Neural cell (in vitro differentiated cells): ENCODE data around the gene NHLH1. TPM values are rescaled to one million over a fixed set of nuclear protein-coding genes. Genes with fewer than 3 reads are reported as not detected.

Experiments
- H2AFZ ChIP-seq: fragments of 200-600, 300-800 bp; sonication (generic), shearing (Covaris generic); 2 replicates; pipeline ENCODE4 v1.6.0; 2014; ENCODE audit warnings: low read depth, mild to moderate bottlenecking, antibody characterized with exemption, low read length, moderate library complexity
- H3F3A ChIP-seq: fragments of 200-600 bp; shearing (Covaris generic); 2 replicates; pipeline ENCODE4 v1.6.1; 2016; ENCODE audit warnings: mild to moderate bottlenecking, moderate library complexity, mixed read lengths, antibody characterized with exemption, low read length; ENCODE audit not compliant: insufficient read depth, poor library complexity, severe bottlenecking
- H3K27ac ChIP-seq: fragments of 200-600, 300-800 bp; sonication (generic), shearing (Covaris generic); 2 replicates; pipeline ENCODE4 v1.5.1; 2014; ENCODE audit warnings: mild to moderate bottlenecking, low read length, moderate library complexity
- H3K27me3 ChIP-seq: fragments of 300-800, 200-600 bp; sonication (generic), shearing (Covaris generic); 2 replicates; pipeline ENCODE4 v1.6.0; 2014; ENCODE audit warnings: mild to moderate bottlenecking, low read depth, low read length, moderate library complexity; ENCODE audit not compliant: insufficient read depth
- H3K36me3 ChIP-seq: fragments of 300-800, 200-600 bp; sonication (generic), shearing (Covaris generic); 2 replicates; pipeline ENCODE4 v1.5.1; 2014; ENCODE audit warnings: mild to moderate bottlenecking, antibody characterized with exemption, low read length, moderate library complexity; ENCODE audit not compliant: insufficient read depth
- H3K4me2 ChIP-seq: fragments of 300-800, 200-600 bp; sonication (generic), shearing (Covaris generic); 2 replicates; pipeline ENCODE4 v1.6.0; 2014; ENCODE audit warnings: mild to moderate bottlenecking, low read length
- H3K4me3 ChIP-seq: fragments of 300-800, 200-600 bp; sonication (generic), shearing (Covaris generic); 2 replicates; pipeline ENCODE4 v1.5.1; 2014; ENCODE audit warnings: mild to moderate bottlenecking, low read length, moderate library complexity
- H3K79me2 ChIP-seq: fragments of 200-600 bp; shearing (Covaris generic); replicated peaks from 2 replicates; pipeline ENCODE4 v1.6.0; 2014; ENCODE audit warnings: mild to moderate bottlenecking, low read length, moderate library complexity; ENCODE audit not compliant: insufficient read depth
- H3K9ac ChIP-seq: fragments of 300-800, 200-600 bp; sonication (generic), shearing (Covaris generic); 2 replicates; pipeline ENCODE4 v1.6.1; 2016; ENCODE audit warnings: mild to moderate bottlenecking, low read length, mixed read lengths
- H3K9me2 ChIP-seq: fragments of 200-600 bp; shearing (Covaris generic); 2 replicates; pipeline ENCODE4 v1.6.1; 2016; ENCODE audit warnings: mild to moderate bottlenecking, low read length, mixed read lengths; ENCODE audit not compliant: insufficient read depth
- H3K9me3 ChIP-seq: fragments of 200-600, 300-800 bp; sonication (generic), shearing (Covaris generic); 2 replicates; pipeline ENCODE4 v1.6.1; 2016; ENCODE audit warnings: mild to moderate bottlenecking, mixed run types, low read length, moderate library complexity, mixed read lengths
- H4K20me1 ChIP-seq: fragments of 200-600 bp; shearing (Covaris generic); 2 replicates; pipeline ENCODE4 v1.6.1; 2016; ENCODE audit warnings: mild to moderate bottlenecking, mixed run types; ENCODE audit not compliant: insufficient read depth
- EP300 ChIP-seq: fragments of 450-650 bp; conservative IDR thresholded peaks from 2 replicates; pipeline ENCODE4 v1.6.1; 2014; ENCODE audit warnings: antibody characterized with exemption, mild to moderate bottlenecking, moderate library complexity; ENCODE audit not compliant: poor library complexity, severe bottlenecking
- EZH2 ChIP-seq: fragments of 200-600, 300-800 bp; shearing (Covaris generic), sonication (generic); IDR thresholded peaks from 2 replicates; pipeline ENCODE4 v1.6.1; 2014; ENCODE audit warnings: antibody characterized with exemption, low read length, borderline replicate concordance, mild to moderate bottlenecking; ENCODE audit not compliant: insufficient read depth, poor library complexity, severe bottlenecking
- MXI1 ChIP-seq: fragments of 450-650 bp; conservative IDR thresholded peaks from 2 replicates; pipeline ENCODE4 v1.6.1; 2014; ENCODE audit warnings: antibody characterized with exemption, mild to moderate bottlenecking; ENCODE audit not compliant: poor library complexity, severe bottlenecking
- POLR2AphosphoS5 ChIP-seq: IDR thresholded peaks from 2 replicates; pipeline ENCODE4 v1.6.1; 2012
- RAD21 ChIP-seq: fragments of 450-650 bp; conservative IDR thresholded peaks from 2 replicates; pipeline ENCODE4 v1.6.1; 2014; ENCODE audit warnings: antibody characterized with exemption, mild to moderate bottlenecking, moderate library complexity
- SMC3 ChIP-seq: fragments of 450-650 bp; conservative IDR thresholded peaks from 2 replicates; pipeline ENCODE4 v1.6.1; 2014; ENCODE audit warnings: antibody characterized with exemption, mild to moderate bottlenecking, moderate library complexity; ENCODE audit not compliant: poor library complexity
- TAF1 ChIP-seq: IDR thresholded peaks from 2 replicates; pipeline ENCODE4 v1.6.1; 2012; ENCODE audit warnings: low read depth
- polyA plus RNA-seq: library from polyadenylated mRNA; depleted of rRNA; stranded (reverse); fragments of >200 nt; gene quantifications from 2 replicates; pipeline ENCODE4 v1.2.3, GENCODE V29; 2014
- TF ChIP-seq, protein P1 (sequence below): IDR thresholded peaks from 2 replicates; pipeline ENCODE4 v1.6.1; 2012; ENCODE audit warnings: borderline replicate concordance
- TF ChIP-seq, protein P2 (sequence below): fragments of 450-650 bp; IDR thresholded peaks from 2 replicates; pipeline ENCODE4 v1.5.1; 2014; ENCODE audit warnings: antibody characterized with exemption, mild to moderate bottlenecking, moderate library complexity; ENCODE audit not compliant: poor library complexity, severe bottlenecking

Gene NHLH1
- polyA plus RNA-seq, 1 donor from 2014 or later = 0.11 TPM

DNA sequence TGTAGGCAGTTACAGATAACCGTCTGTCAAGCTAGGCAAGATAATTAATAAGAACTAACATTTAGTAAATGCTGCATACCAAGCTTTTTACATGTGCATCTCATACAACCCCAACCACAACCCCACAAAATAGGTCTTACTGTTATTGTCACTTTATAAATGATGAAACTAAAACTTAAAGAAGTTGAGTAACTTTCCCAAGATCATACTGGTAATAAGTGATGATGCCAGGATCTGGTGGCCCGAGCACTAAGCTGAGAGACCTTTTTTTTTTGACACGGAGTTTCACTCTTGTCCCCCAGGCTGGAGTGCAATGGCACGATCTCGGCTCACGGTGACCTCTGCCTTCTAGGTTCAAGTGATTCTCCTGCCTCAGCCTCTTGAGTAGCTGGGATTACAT, 21.9 kb upstream of the NHLH1 start:
- Histone ChIP-seq H3K9ac (no peak overlapping the region), H3F3A (no peaks in the 10 kb centered on the region), H4K20me1 (no peaks in the 10 kb centered on the region), H3K9me3 (no peaks in the 10 kb centered on the region), H3K79me2 (peaks cover 50% of the 10 kb centered on the region), H3K4me2 (no peak overlapping the region), H3K4me3 (no peak overlapping the region), H2AFZ (no peak overlapping the region), H3K36me3 (no peaks in the 10 kb centered on the region), H3K27ac (no peak overlapping the region), H3K9me2 (no peaks in the 10 kb centered on the region), H3K27me3 (no peaks in the 10 kb centered on the region)
- no peak for TF ChIP-seq EZH2
- TF ChIP-seq POLR2AphosphoS5 = no peak
- TF ChIP-seq MXI1 = no peak
- TF ChIP-seq, protein P1, sequence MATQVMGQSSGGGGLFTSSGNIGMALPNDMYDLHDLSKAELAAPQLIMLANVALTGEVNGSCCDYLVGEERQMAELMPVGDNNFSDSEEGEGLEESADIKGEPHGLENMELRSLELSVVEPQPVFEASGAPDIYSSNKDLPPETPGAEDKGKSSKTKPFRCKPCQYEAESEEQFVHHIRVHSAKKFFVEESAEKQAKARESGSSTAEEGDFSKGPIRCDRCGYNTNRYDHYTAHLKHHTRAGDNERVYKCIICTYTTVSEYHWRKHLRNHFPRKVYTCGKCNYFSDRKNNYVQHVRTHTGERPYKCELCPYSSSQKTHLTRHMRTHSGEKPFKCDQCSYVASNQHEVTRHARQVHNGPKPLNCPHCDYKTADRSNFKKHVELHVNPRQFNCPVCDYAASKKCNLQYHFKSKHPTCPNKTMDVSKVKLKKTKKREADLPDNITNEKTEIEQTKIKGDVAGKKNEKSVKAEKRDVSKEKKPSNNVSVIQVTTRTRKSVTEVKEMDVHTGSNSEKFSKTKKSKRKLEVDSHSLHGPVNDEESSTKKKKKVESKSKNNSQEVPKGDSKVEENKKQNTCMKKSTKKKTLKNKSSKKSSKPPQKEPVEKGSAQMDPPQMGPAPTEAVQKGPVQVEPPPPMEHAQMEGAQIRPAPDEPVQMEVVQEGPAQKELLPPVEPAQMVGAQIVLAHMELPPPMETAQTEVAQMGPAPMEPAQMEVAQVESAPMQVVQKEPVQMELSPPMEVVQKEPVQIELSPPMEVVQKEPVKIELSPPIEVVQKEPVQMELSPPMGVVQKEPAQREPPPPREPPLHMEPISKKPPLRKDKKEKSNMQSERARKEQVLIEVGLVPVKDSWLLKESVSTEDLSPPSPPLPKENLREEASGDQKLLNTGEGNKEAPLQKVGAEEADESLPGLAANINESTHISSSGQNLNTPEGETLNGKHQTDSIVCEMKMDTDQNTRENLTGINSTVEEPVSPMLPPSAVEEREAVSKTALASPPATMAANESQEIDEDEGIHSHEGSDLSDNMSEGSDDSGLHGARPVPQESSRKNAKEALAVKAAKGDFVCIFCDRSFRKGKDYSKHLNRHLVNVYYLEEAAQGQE = no peak
- TF ChIP-seq, protein P2, sequence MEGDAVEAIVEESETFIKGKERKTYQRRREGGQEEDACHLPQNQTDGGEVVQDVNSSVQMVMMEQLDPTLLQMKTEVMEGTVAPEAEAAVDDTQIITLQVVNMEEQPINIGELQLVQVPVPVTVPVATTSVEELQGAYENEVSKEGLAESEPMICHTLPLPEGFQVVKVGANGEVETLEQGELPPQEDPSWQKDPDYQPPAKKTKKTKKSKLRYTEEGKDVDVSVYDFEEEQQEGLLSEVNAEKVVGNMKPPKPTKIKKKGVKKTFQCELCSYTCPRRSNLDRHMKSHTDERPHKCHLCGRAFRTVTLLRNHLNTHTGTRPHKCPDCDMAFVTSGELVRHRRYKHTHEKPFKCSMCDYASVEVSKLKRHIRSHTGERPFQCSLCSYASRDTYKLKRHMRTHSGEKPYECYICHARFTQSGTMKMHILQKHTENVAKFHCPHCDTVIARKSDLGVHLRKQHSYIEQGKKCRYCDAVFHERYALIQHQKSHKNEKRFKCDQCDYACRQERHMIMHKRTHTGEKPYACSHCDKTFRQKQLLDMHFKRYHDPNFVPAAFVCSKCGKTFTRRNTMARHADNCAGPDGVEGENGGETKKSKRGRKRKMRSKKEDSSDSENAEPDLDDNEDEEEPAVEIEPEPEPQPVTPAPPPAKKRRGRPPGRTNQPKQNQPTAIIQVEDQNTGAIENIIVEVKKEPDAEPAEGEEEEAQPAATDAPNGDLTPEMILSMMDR = no peak
- TF ChIP-seq RAD21 = no peak
- TF ChIP-seq EP300 = no peak
- TF ChIP-seq TAF1 = no peak
- no peak for TF ChIP-seq SMC3

DNA sequence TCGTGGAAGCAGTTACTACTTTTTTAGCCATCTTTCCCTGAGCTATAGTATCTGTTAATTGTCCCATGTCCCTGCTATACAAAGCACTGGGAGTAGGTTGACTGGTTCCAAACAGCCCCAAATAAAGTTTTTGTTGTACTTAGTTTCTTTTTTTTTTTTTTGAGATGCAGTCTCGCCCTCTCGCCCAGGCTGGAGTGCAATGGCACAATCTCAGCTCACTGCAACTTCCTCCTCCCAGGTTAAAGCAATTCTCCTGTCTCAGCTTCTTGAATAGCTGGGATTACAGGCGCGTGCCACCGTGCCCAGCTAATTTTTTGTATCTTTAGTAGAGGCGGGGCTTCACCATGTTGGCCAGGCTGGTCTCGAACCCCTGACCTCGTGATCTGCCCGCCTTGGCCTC, 20.4 kb upstream of the NHLH1 start:
- no peaks in the 10 kb centered on the region for H3K36me3 ChIP-seq
- no peaks in the 10 kb centered on the region for H3K9me2 ChIP-seq
- H3K4me3 ChIP-seq = no peak overlapping the region
- peaks cover 35% of the 10 kb centered on the region for H3K79me2 ChIP-seq
- H3K4me2 ChIP-seq = no peak overlapping the region
- H4K20me1 ChIP-seq = no peaks in the 10 kb centered on the region
- TF ChIP-seq RAD21 (no peak), SMC3 (no peak), MXI1 (no peak)
- H2AFZ ChIP-seq = no peak overlapping the region
- no peaks in the 10 kb centered on the region for H3F3A ChIP-seq
- no peak overlapping the region for H3K9ac ChIP-seq
- no peaks in the 10 kb centered on the region for H3K9me3 ChIP-seq
- no peaks in the 10 kb centered on the region for H3K27me3 ChIP-seq
- H3K27ac ChIP-seq = no peak overlapping the region

DNA sequence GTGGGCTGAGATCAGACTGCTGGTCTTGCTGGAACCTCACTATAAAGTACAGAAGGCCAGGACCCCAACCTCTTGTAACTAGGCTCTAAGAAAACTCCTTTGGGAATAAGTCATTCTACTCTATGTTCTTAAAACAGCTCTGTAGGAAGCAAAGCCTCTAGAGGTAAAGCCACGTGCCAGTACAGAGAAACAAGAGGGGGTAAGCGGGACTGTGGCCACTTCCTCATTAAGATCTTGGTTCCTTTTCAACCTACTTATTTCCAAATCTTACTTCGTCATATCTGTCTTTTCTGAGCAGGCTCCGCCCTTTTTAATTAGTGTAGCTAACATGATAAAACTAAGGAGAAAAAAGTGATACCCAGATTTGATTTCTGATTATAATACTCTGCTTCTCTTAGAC, 19.9 kb upstream of the NHLH1 start:
- H3K9ac ChIP-seq = no peak overlapping the region
- no peak overlapping the region for H2AFZ ChIP-seq
- H3K27ac ChIP-seq = no peak overlapping the region
- H3K9me2 ChIP-seq = no peaks in the 10 kb centered on the region
- H3K4me2 ChIP-seq = no peak overlapping the region
- TF ChIP-seq, protein P1 = no peak
- no peak for TF ChIP-seq EP300
- no peak for TF ChIP-seq TAF1
- no peak for TF ChIP-seq MXI1
- no peak for TF ChIP-seq EZH2
- TF ChIP-seq, protein P2 = no peak
- no peak for TF ChIP-seq RAD21
- H3K27me3 ChIP-seq = no peaks in the 10 kb centered on the region
- H4K20me1 ChIP-seq = no peaks in the 10 kb centered on the region
- H3K79me2 ChIP-seq = peaks cover 30% of the 10 kb centered on the region
- H3F3A ChIP-seq = no peaks in the 10 kb centered on the region
- H3K9me3 ChIP-seq = no peaks in the 10 kb centered on the region
- no peaks in the 10 kb centered on the region for H3K36me3 ChIP-seq
- H3K4me3 ChIP-seq = no peak overlapping the region
